ENCODE measurements around the gene CDK11A.
"Not testable (repeated sequence)": the region's sequence is repeated elsewhere in the genome, so short reads cannot be mapped to it uniquely, and the experiment has no call there.

The CDK11A gene

GRCh38 chr1:1754051-1754815 lies 30.1 kb upstream of the CDK11A start:
- no peak for DNase-seq

DNA sequence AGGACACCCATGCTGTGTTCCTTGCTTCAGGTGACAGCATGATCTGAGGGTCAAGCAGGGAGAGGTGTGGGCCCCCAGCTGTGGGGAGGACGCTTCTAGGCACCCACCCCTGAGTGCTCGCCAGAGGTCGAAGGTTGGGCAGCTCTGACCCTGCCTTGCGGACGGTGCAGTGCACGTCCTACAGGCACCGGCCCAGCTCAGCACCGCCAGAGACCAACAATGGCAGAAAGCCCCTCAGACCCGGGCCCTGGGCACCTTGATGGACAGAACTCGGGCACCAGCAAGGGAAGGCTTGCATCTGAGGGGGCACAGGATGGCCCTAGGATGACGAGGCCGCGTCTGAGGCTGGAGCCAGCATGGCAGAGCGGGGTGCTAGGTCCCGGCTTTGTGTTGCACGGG lies 29.4 kb upstream of the CDK11A start:
- no peak for DNase-seq

DNA sequence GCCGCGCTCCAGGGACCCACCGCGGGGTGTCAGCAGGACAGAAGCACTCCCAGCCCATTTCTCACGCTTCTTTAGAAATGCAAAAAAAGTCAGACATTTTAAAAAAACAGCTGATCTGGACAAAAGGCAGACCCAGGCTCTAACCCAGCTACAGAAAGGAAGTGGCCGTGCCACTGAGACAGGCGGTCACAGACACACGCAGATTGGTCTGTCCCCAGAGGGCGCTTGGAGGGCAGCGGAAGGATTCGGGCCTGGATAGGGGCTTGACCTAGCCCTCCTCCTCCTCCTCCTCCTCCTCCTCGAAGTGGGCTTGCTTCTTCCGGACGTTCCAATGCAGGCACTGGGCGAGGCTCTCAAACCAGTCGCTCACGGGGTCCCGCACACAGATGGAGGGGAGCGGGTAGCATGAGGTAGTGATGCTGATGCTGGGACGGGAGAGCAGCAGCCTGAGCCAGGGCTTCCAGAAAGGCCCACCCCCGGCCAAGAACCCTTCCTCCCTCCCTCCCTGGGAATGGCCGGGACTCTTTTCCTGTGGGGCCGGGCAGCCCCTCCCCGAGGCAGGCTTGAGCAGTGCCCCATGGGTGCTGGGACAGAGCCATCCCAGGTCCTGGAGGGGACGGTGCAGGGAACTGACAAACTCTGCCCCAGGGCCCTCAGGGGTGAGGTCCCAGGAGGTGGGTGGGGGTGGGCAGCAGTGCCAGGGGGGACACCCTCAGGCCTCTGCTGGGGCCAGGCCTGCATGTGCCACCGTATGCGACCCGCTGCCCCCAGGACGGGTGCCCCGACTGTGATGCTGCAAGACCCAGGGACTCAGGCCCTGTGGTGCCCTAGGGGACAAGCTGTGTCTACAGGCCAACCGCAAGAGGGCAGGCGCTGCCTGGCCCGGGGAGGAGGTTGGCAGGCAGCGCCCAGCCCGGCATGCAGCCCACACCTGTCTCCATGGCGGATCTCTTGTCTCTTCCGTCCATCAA lies 28.8 kb upstream of the CDK11A start:
- DNase-seq = peak; percentile 30

- DNase-seq = no peak
These were observed 28.0 kb upstream of the CDK11A start for GRCh38 chr1:1752190-1752589.

- not testable (repeated sequence) for DNase-seq
These were observed 25.8 kb upstream of the CDK11A start for GRCh38 chr1:1749941-1750340.

- DNase-seq = no peak
These were observed 24.6 kb upstream of the CDK11A start for GRCh38 chr1:1748686-1749321.

- not testable (repeated sequence) for DNase-seq
These were observed 22.4 kb upstream of the CDK11A start for GRCh38 chr1:1746566-1746909.

GRCh38 chr1:1745651-1746565 lies 21.8 kb upstream of the CDK11A start:
- DNase-seq = peak; percentile 65

GRCh38 chr1:1742529-1742928 lies 18.4 kb upstream of the CDK11A start:
- DNase-seq = not testable (repeated sequence)

DNA sequence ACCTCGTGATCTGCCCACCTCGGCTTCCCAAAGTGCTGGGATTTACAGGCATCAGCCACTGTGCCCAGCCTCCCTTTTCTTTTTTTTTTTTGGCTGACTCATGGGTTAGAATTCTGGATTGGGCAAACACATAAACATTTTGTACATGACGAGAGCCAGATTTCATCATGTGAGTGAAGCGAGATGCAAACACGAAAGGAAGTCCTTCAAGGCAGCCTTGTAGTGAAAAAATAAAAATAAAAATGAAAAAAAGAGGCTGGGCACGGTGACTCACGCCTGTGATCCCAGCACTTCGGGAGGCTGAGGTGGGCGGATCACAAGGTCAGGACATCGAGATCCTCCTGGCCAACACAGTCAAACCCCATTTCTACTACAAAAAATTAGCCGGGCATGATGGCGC lies 16.9 kb upstream of the CDK11A start:
- DNase-seq = peak; percentile 1

- DNase-seq = not testable (repeated sequence)
These were observed 14.7 kb upstream of the CDK11A start for GRCh38 chr1:1738799-1739337.

DNA sequence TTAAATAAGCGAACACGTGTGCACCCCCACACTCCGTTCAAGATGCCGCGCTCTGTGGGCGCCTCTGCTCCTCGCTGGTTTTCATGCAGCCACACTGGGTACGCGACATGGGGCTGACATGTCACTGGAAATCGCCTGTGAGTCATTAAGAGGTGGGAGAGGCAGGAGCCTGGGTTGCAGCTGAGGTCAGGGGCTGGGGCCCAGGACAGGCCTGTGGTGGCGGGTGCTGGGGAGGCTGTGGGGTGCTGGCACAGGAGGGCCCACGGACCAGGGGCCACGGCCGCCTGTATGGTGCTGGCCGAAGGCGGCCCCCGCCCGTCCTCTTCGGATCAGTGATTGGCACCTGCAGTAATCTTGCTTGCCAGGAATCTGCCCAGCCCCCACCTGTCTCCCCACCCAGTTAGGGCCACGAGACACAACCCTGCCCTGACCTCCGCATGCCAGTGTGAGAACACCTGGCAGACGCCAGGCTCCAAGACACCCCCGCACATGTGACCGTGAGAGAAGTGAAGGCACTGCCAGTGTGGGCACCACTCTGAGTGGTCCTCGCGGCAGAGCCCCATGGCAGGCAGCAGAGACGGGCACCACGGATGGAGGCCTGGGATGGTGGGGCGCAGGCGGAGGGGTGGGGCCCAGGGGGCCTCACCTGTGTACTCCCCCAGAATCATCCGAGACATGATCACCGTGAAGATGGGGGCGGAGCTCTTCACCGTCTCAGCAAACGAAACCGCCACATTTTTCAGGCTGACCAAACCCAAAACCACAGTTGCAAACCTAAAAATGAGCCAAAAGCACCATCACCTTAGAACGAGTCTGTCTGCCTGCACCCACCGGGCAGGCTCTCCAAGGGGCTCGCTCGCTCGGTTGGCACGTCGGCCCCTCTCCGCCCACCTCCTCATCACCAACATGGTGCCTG lies 13.8 kb upstream of the CDK11A start:
- peak; percentile 89 for DNase-seq

DNA sequence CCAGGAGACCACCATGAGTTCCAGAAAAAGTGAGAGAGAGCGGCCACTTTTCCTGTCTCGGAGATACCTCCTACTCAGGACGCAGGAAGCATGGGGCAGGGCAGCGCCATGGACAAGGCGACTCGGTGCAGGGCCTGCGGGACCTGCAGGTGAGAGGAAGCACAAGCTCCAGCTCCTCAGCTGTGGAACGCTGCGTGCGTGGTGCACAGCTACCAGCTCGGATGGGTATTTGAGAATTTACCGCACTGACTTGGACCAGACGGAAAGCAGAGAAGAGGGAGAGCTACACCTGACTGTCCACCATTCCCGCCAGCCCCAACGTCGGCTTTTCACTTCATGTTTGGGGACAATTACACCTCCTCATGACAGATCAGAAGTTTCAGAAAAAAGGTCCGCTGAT lies 8.2 kb upstream of the CDK11A start:
- no peak for DNase-seq

- no peak for DNase-seq
These were observed 6.7 kb upstream of the CDK11A start for GRCh38 chr1:1730870-1731269.

DNA sequence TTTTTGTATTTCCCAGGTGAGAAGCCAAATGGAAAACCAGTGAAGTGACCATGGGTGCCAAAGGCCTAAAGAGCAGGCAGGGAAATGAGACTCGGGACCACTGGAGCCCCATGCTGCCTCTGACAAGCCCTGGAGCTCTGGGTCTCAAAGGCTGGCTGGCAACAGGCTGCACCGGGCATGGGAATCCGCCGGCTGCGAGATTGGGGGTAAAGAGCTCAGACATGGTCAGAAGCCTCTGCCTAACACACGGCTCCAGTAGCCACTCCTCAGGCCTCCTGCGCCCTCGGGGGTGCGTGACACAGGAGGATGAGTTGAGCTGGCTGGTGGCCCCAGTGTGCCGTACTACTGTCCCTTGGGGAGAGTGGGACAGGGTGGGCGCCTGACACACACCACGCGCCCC lies 6.1 kb upstream of the CDK11A start:
- not testable (repeated sequence) for DNase-seq

DNA sequence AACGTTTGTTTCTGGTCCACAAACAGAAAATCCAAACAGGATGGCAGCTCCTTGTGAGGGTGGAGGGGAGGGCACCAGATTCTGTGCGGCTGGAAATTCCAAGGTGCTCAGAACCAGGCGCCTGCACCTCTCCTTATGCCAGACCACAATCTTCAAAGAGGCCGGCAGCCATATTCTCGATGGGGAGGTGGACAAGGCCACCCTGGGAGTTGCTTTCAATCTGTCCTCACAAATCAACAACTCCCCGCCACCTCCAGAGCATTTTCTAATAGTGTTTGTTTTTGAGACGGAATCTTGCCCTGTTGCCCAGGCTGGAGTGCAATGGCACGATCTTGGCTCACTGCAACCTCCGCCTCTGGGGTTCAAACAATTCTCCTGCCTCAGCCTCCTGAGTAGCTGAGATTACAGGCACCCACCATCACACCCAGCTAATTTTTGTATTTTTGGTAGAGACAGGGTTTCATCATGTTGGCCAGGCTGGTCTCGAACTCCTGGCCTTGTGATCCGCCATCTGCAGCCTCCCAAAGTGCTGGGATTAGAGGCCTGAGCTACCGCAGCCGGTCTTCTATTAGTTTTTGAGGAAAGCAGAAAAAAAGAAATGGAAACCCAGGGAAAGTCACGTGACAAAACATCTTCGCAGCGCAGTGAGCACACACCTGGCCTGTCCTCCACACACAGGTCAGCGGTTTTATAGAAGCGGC lies 5.1 kb upstream of the CDK11A start:
- DNase-seq = not testable (repeated sequence)

DNA sequence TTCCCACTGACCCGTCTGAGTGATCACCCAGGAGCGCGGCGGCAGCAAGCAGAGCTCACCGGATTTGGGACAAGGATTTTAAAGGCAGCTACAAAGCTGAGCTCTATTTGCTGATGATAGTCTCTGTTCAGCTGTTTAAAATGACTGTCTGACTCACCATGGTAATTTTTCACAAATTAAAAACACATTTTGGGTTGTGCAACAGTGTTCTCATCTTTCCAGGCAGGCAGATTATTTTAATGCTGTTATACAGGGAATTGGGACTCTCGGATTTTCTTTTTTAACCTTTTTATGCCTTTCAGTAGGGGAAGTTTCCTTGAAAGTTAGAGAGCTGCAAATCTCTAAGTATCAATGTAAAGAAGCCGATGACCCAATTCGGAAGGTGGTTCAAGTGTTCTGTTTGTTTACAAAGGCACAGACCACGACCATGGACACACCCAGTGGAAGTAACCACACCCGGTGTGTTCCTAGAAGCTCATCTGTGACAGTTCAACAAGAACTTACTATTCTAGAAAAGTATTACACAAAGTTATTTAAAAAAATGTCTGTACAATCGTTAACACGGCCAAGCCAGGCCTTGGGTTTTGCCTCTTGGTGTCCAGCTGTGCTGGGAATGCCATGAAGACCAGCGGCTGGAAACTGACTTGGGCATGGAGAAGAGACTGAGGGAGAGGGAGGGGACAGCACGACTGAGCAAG lies 4.3 kb upstream of the CDK11A start:
- not testable (repeated sequence) for DNase-seq

DNA sequence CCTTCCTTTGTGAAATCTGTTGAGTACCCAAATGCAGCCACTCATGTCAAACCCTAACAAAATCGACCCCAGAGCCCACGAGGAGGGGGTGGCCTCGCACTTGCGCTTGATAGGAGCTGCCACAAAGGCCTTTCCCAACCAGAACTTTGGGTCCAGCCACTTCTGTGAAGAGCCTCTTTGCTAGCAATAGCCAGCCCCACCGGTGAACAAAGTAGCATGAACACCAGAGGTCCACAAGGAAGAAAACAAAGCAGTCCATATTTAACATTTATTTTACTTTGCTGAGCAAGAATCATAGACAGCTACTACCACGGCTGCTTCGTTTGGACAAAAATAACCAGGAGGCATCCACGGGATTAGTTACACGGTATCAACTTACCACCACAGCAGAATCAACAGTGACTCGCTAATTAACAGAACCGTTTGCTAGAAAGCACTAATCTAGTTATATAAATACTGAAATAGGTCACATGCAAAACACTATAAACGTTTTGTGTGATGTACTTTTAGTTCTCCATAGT lies 3.0 kb upstream of the CDK11A start:
- not testable (repeated sequence) for DNase-seq

- DNase-seq = not testable (repeated sequence)
These were observed 1.9 kb upstream of the CDK11A start for GRCh38 chr1:1726088-1726487.

Measured in RPMI8226 (cell line).